Neutrophil (primary cell): Measurements from ENCODE around the gene XPA.

ENCODE experiments used
- H3K27ac ChIP-seq: fragments of 200-600 bp; sonication (generic); 2 replicates; pipeline ENCODE4 v1.5.1; 2016; ENCODE audit warnings: mild to moderate bottlenecking, moderate library complexity
- H3K27me3 ChIP-seq: fragments of 200-600 bp; sonication (generic); 2 replicates; pipeline ENCODE4 v1.6.0; 2016; ENCODE audit warnings: mild to moderate bottlenecking
- H3K36me3 ChIP-seq: fragments of 200-600 bp; sonication (generic); 2 replicates; pipeline ENCODE4 v1.5.1; 2017
- H3K4me1 ChIP-seq, 2 experiments: fragments of 200-600 bp in 1 of 2; sonication (generic) in 1 of 2; 1 replicate in 1 of 2; 2 replicates in 1 of 2; pipeline versions ENCODE4 v1.5.1 to v1.6.1; 2013 to 2016; ENCODE audit warnings: low read depth in 1 of 2, low read length in 1 of 2, mild to moderate bottlenecking in 1 of 2, moderate library complexity in 1 of 2; ENCODE audit not compliant: control insufficient read depth in 1 of 2, insufficient read depth in 1 of 2
- H3K4me3 ChIP-seq, 2 experiments: fragments of 200-600 bp in 1 of 2; sonication (generic) in 1 of 2; 1 replicate in 1 of 2; 2 replicates in 1 of 2; pipeline ENCODE4 v1.5.1; 2013 to 2016; ENCODE audit warnings: low read depth in 1 of 2, low read length in 1 of 2, mild to moderate bottlenecking in 1 of 2, moderate library complexity in 1 of 2
- H3K9me3 ChIP-seq: fragments of 200-600 bp; sonication (generic); 2 replicates; pipeline ENCODE4 v1.5.1; 2016
- TF ChIP-seq, protein P1 (sequence below): fragments of 200-600 bp; sonication (generic); IDR thresholded peaks from 2 replicates; pipeline ENCODE4 v1.5.1; 2016; ENCODE audit warnings: antibody characterized with exemption

Gene XPA

DNA sequence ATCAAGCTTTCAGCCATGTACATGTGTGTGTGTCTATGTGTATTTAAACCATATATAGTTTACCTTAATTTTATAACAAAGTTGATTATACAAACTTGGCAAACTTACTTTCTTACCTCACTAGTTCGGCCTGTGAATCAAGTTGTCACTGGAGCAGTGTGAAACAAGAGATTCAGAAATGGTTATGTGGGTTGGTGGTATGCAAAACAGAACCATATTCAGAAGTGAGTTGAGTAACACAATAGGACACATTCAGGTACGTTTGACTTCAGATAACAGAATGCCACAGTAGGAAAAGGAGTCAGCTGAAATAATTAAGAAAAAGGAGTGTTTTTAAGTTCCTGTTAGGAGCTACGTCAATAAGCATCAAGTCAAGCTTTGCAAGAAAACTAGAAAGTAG is 21.5 kb downstream of the XPA start:
- H3K9me3 ChIP-seq: no peaks in the 10 kb centered on the region
- peaks cover 82% of the 10 kb centered on the region for H3K36me3 ChIP-seq

GRCh38 chr9:97673922-97674321 is 23.2 kb downstream of the XPA start:
- Histone ChIP-seq H3K4me1 (no peaks in the 10 kb centered on the region), H3K27me3 (no peaks in the 10 kb centered on the region), H3K27ac (no peak overlapping the region), H3K9me3 (no peaks in the 10 kb centered on the region), H3K36me3 (peaks cover 87% of the 10 kb centered on the region), H3K4me3 (no peak overlapping the region)
- TF ChIP-seq, protein P1, sequence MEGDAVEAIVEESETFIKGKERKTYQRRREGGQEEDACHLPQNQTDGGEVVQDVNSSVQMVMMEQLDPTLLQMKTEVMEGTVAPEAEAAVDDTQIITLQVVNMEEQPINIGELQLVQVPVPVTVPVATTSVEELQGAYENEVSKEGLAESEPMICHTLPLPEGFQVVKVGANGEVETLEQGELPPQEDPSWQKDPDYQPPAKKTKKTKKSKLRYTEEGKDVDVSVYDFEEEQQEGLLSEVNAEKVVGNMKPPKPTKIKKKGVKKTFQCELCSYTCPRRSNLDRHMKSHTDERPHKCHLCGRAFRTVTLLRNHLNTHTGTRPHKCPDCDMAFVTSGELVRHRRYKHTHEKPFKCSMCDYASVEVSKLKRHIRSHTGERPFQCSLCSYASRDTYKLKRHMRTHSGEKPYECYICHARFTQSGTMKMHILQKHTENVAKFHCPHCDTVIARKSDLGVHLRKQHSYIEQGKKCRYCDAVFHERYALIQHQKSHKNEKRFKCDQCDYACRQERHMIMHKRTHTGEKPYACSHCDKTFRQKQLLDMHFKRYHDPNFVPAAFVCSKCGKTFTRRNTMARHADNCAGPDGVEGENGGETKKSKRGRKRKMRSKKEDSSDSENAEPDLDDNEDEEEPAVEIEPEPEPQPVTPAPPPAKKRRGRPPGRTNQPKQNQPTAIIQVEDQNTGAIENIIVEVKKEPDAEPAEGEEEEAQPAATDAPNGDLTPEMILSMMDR: no peak

More for the DNA sequence above, 21.5 kb downstream of the XPA start:
- TF ChIP-seq, protein P1: no peak
- Histone ChIP-seq H3K4me3 (no peak overlapping the region), H3K27ac (no peak overlapping the region), H3K27me3 (no peaks in the 10 kb centered on the region), H3K4me1 (no peaks in the 10 kb centered on the region)

GRCh38 chr9:97672403-97672802 is 24.7 kb downstream of the XPA start:
- Histone ChIP-seq H3K4me3 (no peak overlapping the region), H3K27ac (no peak overlapping the region), H3K27me3 (no peaks in the 10 kb centered on the region), H3K36me3 (peaks cover 99% of the 10 kb centered on the region), H3K9me3 (no peaks in the 10 kb centered on the region), H3K4me1 (peaks cover 0 to 2% of the 10 kb centered on the region in 2 experiments)
- TF ChIP-seq, protein P1: no peak

DNA sequence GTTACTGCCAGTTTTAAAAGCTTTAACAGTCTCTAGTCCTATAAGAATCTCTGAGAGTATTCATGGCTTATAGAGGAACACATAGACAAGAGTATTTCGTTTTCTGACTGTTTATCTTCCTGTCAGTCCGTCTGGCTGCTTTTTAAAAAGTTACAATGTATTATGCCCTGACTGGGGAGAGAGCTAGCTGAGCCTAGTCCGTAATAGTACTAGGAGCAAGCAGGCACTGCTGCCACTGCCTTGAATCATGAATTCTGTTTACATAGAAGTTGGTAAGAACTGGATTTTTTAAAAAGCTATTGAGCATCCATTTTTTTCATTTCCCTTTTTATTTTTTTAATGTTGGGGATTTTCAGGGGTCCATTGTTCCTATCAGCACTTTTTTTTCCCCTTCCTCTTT is 26.6 kb downstream of the XPA start:
- Histone ChIP-seq H3K36me3 (peaks cover 96% of the 10 kb centered on the region), H3K4me1 (peaks cover 9 to 15% of the 10 kb centered on the region in 2 experiments), H3K27ac (no peak overlapping the region), H3K9me3 (no peaks in the 10 kb centered on the region), H3K4me3 (no peak overlapping the region), H3K27me3 (no peaks in the 10 kb centered on the region)
- TF ChIP-seq, protein P1: no peak

- Histone ChIP-seq H3K9me3 (no peaks in the 10 kb centered on the region), H3K4me3 (no peak overlapping the region), H3K4me1 (peaks cover 9 to 15% of the 10 kb centered on the region in 2 experiments), H3K27me3 (no peaks in the 10 kb centered on the region), H3K27ac (no peak overlapping the region), H3K36me3 (peaks cover 96% of the 10 kb centered on the region)
- TF ChIP-seq, protein P1: no peak
Observed at GRCh38 chr9:97668485-97668884, 28.7 kb downstream of the XPA start.
